ENCODE data around the gene GPC6.

GRCh38 chr13:94387047-94387446 is 1160.4 kb downstream of the GPC6 start:
- TF ChIP-seq EZH2 (optimal IDR thresholded peaks at IDR 0.05; ENCODE audit: low read depth, low read length) = no peak
- TF ChIP-seq CTCF (IDR thresholded peaks at IDR 0.05; ENCODE audit: low read length) = no peak
